Suprapubic skin (tissue), 4 donors: ENCODE measurements around the gene SPOCK3. TPM values are rescaled to one million over a fixed set of nuclear protein-coding genes. Genes with fewer than 3 reads are reported as not detected.
A peak's percentile ranks its signal among the peaks of the same experiment; 100 is the strongest.

Experiments
- DNase-seq, 2 donors: peaks; one replicate each; pipeline ENCODE4 v3.0.0-alpha.2; 2019; ENCODE audit warnings: low spot score in 2 of 2
- H3K27ac ChIP-seq: fragments of 200-600 bp; sonication (generic); one replicate; pipeline ENCODE4 v1.5.1; 2019
- H3K27me3 ChIP-seq: fragments of 200-600 bp; sonication (generic); one replicate; pipeline ENCODE4 v1.5.1; 2019
- H3K36me3 ChIP-seq: fragments of 200-600 bp; sonication (generic); one replicate; pipeline ENCODE4 v1.5.1; 2019
- H3K4me1 ChIP-seq: fragments of 200-600 bp; sonication (generic); one replicate; pipeline ENCODE4 v1.5.1; 2019
- H3K4me3 ChIP-seq: fragments of 200-600 bp; sonication (generic); one replicate; pipeline ENCODE4 v1.5.1; 2019; ENCODE audit warnings: mild to moderate bottlenecking
- H3K9me3 ChIP-seq: fragments of 200-600 bp; sonication (generic); one replicate; pipeline ENCODE4 v1.5.1; 2019
- EP300 ChIP-seq: sonication (generic); formaldehyde crosslinking; IDR thresholded peaks from one replicate; pipeline ENCODE4 v1.6.1; 2017; ENCODE audit warnings: antibody characterized with exemption
- POLR2A ChIP-seq, 2 donors: fragments of 450-650 bp; IDR thresholded peaks; one replicate each; pipeline ENCODE4 v1.6.1; 2017; ENCODE audit warnings: antibody characterized with exemption in 2 of 2, mild to moderate bottlenecking in 2 of 2, moderate library complexity in 2 of 2
- POLR2AphosphoS5 ChIP-seq, 3 donors: sonication (generic); formaldehyde crosslinking; IDR thresholded peaks; one replicate each; pipeline ENCODE4 v1.6.1; 2017; ENCODE audit warnings: antibody characterized with exemption in 3 of 3
- WGBS: methylation state at CpG from one replicate; pipeline ENCODE4 v1.1.5; 2018; 5-methylcytosine and 5-hydroxymethylcytosine counted together
- total RNA-seq, 4 donors: library from RNA; depleted of rRNA; stranded (reverse); fragments of >200 nt; gene quantifications; one replicate each; pipeline ENCODE4 v1.1.0, GENCODE V29; 2016
- TF ChIP-seq, protein P1 (sequence below), 2 donors: fragments of 200-600 bp in 1 of 2; fragments of 450-650 bp in 1 of 2; sonication (generic) in 1 of 2; IDR thresholded peaks; one replicate each; pipeline ENCODE4 v1.5.1; 2016 to 2019; ENCODE audit warnings: antibody characterized with exemption in 2 of 2, mild to moderate bottlenecking in 1 of 2, moderate library complexity in 1 of 2

The SPOCK3 gene
- total RNA-seq, 4 donors from 2014 or later: not detected

DNA sequence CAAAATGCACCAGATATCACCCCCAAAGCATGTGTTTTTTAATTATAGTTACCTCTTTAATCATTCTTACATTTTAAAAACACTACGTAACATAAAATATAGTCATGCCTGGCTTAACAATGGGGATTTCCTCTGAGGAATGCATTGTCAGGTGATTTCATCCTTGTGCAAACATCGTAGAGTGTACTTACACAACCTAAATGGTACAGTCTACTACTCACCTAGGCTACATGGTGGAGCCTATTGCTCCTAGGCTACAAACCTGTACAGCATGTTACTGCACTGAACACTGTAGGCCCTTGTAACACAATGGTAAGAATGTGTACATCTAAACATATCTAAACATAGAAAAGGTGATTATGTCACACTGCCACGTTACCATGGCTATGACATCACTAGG lies 208.6 kb downstream of the SPOCK3 start:
- Histone ChIP-seq H3K4me3 (no peak overlapping the region), H3K9me3 (no peaks in the 10 kb centered on the region), H3K27ac (no peak overlapping the region), H3K36me3 (no peaks in the 10 kb centered on the region), H3K4me1 (peaks cover 2% of the 10 kb centered on the region), H3K27me3 (no peaks in the 10 kb centered on the region)
- no peak for TF ChIP-seq POLR2A (IDR thresholded peaks at IDR 0.05)
- TF ChIP-seq, protein P1, sequence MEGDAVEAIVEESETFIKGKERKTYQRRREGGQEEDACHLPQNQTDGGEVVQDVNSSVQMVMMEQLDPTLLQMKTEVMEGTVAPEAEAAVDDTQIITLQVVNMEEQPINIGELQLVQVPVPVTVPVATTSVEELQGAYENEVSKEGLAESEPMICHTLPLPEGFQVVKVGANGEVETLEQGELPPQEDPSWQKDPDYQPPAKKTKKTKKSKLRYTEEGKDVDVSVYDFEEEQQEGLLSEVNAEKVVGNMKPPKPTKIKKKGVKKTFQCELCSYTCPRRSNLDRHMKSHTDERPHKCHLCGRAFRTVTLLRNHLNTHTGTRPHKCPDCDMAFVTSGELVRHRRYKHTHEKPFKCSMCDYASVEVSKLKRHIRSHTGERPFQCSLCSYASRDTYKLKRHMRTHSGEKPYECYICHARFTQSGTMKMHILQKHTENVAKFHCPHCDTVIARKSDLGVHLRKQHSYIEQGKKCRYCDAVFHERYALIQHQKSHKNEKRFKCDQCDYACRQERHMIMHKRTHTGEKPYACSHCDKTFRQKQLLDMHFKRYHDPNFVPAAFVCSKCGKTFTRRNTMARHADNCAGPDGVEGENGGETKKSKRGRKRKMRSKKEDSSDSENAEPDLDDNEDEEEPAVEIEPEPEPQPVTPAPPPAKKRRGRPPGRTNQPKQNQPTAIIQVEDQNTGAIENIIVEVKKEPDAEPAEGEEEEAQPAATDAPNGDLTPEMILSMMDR (IDR thresholded peaks at IDR 0.05): no peak
- no peak for TF ChIP-seq POLR2AphosphoS5 (IDR thresholded peaks at IDR 0.05)
- TF ChIP-seq EP300: no peak
- no peak for DNase-seq
- 80% methylated on average over 3 of the region's 3 CpGs for WGBS

DNA sequence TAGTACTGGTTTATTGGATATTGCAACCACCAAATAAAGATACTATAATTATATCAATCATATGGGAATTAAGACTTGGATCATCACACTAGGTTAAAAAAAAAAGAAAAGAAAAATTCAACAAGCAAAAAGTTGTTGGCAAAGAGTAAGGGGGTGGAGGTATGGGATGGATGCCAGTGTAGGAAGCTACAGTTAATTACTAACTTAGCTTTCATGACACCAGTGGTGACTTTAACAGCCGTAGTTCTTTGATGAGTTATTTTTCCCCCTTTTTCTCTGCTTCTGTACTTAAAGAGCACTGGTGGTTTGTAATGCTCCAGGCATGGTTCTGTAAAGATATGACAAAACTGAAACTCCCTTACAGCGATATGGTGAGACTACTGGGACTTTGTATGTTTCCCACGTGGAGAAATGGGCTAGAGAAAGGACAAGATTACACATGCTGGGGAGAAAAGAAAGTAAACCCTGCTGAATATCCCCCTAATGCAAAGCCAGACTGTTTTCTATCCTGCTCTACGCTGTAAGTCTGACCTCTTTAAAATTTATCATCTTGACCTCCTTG lies 210.8 kb downstream of the SPOCK3 start:
- no peak overlapping the region for H3K27ac ChIP-seq
- H3K36me3 ChIP-seq: no peaks in the 10 kb centered on the region
- H3K4me1 ChIP-seq: peaks cover 2% of the 10 kb centered on the region
- H3K27me3 ChIP-seq: no peaks in the 10 kb centered on the region
- H3K4me3 ChIP-seq: no peak overlapping the region
- no peak for DNase-seq
- TF ChIP-seq EP300: no peak
- no peak for TF ChIP-seq POLR2AphosphoS5 (IDR thresholded peaks at IDR 0.05)
- TF ChIP-seq, protein P1 (IDR thresholded peaks at IDR 0.05): no peak
- no peak for TF ChIP-seq POLR2A (IDR thresholded peaks at IDR 0.05)
- WGBS: 16% methylated on average over 4 of the region's 4 CpGs
- H3K9me3 ChIP-seq: no peaks in the 10 kb centered on the region

DNA sequence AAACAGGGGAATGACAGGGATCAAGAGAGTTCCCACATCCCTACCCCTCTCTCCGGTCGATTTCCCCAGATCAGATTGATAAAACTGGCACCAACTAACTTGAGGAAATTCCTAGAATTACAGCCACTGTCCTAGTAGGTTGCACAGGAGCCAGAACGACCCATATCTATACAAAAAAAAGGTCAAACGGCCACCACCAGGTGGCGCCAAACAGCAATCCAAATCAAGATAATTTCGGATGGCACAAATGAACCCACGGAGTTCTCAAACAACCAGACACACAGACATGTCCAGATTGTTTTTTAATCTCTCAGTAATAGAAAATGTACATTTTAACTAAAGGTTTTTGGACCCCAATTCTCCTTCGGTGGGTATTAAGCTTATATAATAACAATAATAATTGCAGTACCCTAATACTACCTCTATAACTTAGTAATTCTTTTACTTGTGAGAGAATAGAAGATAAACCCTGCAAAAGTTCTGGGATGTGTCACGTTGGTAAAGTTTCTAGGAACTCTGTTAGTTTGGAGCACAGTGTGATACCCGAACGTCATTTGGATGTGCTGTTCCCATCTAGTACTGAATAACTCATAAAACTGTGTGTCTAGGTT lies 212.6 kb downstream of the SPOCK3 start:
- Histone ChIP-seq H3K27me3 (no peaks in the 10 kb centered on the region), H3K9me3 (no peaks in the 10 kb centered on the region), H3K36me3 (no peaks in the 10 kb centered on the region), H3K4me3 (no peak overlapping the region), H3K4me1 (peaks cover 2% of the 10 kb centered on the region), H3K27ac (no peak overlapping the region)
- DNase-seq: peak; percentile 64 to 84
- TF ChIP-seq POLR2AphosphoS5 (IDR thresholded peaks at IDR 0.05) (no peak), POLR2A (IDR thresholded peaks at IDR 0.05) (no peak), EP300 (no peak)
- TF ChIP-seq, protein P1 (IDR thresholded peaks at IDR 0.05): peak; percentile 54 to 56
- 22% methylated on average over 11 of the region's 11 CpGs for WGBS

DNA sequence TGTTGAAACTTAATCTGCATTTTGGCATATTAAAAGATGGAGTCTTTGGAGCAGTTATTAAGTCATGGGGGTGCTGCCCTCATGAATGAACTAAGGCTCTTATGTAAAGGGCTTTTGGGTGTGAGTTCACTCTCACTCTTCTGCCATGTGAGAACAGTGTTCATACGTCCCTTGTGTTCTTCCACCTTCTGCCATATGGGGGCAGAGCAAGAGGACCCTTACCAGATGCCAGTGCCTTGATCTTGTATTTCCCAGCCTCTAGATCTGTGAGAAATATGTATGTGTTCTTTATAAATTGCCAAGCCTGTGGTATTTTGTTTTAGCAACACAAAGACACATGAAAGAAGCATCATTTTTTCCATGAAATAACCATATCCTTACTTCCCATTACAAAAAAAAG lies 213.9 kb downstream of the SPOCK3 start:
- TF ChIP-seq, protein P1 (IDR thresholded peaks at IDR 0.05): no peak
- TF ChIP-seq POLR2A (IDR thresholded peaks at IDR 0.05) (no peak), POLR2AphosphoS5 (IDR thresholded peaks at IDR 0.05) (no peak), EP300 (no peak)
- H3K4me3 ChIP-seq: no peak overlapping the region
- H3K36me3 ChIP-seq: no peaks in the 10 kb centered on the region
- H3K27me3 ChIP-seq: no peaks in the 10 kb centered on the region
- no peak for DNase-seq
- WGBS: 23% methylated on average over 1 of the region's 1 CpG
- H3K4me1 ChIP-seq: peaks cover 2% of the 10 kb centered on the region
- no peak overlapping the region for H3K27ac ChIP-seq
- H3K9me3 ChIP-seq: no peaks in the 10 kb centered on the region

DNA sequence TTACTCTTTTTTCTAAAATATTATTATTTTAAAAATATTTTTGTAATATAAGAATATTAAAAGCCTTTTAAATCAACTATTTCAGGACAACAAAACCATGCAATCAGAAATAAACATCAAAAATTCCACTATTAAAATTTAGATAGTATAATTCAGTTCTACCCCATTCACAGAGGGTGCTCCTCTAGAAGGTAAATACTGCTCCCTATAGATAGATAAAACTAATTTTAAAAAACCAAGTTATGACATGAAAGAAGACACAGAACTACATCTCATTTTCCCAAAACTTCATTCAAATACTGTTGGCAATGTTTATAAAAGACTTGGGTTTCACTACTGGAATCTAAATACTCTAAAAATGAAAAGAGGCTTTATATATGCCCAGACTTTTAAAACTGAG lies 219.3 kb downstream of the SPOCK3 start:
- Histone ChIP-seq H3K4me3 (no peak overlapping the region), H3K27me3 (no peaks in the 10 kb centered on the region), H3K4me1 (no peaks in the 10 kb centered on the region), H3K9me3 (no peaks in the 10 kb centered on the region), H3K36me3 (no peaks in the 10 kb centered on the region), H3K27ac (no peak overlapping the region)
- TF ChIP-seq, protein P1 (IDR thresholded peaks at IDR 0.05): no peak
- TF ChIP-seq POLR2A (IDR thresholded peaks at IDR 0.05) (no peak), POLR2AphosphoS5 (IDR thresholded peaks at IDR 0.05) (no peak), EP300 (no peak)
- DNase-seq: no peak
